ENCODE data around the gene SDHA. TPM values are rescaled to one million over a fixed set of nuclear protein-coding genes. Genes with fewer than 3 reads are reported as not detected.
A peak's percentile ranks its signal among the peaks of the same experiment; 100 is the strongest.

Gene SDHA
- total RNA-seq, 4 donors from 2014 or later = 67.7 to 95.3 (median 78.3) TPM

GRCh38 chr5:186091-187041 is 31.8 kb upstream of the SDHA start:
- 73 to 74% methylated on average over 28 of the region's 28 CpGs for WGBS, 2 donors
- H3K27me3 ChIP-seq = peaks cover 0 to 38% of the 10 kb centered on the region in 2 donors
- no peak overlapping the region for H3K4me3 ChIP-seq
- no peaks in the 10 kb centered on the region for H3K36me3 ChIP-seq
- no peak for DNase-seq (ENCODE audit: low spot score in 2 of 2)
- H3K27ac ChIP-seq = no peak overlapping the region
- no peaks in the 10 kb centered on the region for H3K9me3 ChIP-seq
- TF ChIP-seq POLR2A (IDR thresholded peaks at IDR 0.05) (no peak), CTCF (IDR thresholded peaks at IDR 0.05) (no peak), EP300 (IDR thresholded peaks at IDR 0.05) (no peak)
- H3K4me1 ChIP-seq = peaks cover 0 to 11% (median 0%) of the 10 kb centered on the region in 4 donors

- no peaks in the 10 kb centered on the region for H3K36me3 ChIP-seq
- H3K4me1 ChIP-seq = peaks cover 0 to 11% (median 0%) of the 10 kb centered on the region in 4 donors
- no peak for TF ChIP-seq EP300 (IDR thresholded peaks at IDR 0.05)
- no peak for TF ChIP-seq POLR2A (IDR thresholded peaks at IDR 0.05)
- no peak for TF ChIP-seq CTCF (IDR thresholded peaks at IDR 0.05)
- no peak for DNase-seq (ENCODE audit: low spot score in 2 of 2)
- no peak overlapping the region for H3K27ac ChIP-seq
- H3K9me3 ChIP-seq = no peaks in the 10 kb centered on the region
- WGBS, 2 donors = 78 to 80% methylated on average over 13 of the region's 13 CpGs
- H3K27me3 ChIP-seq = peaks cover 0 to 45% of the 10 kb centered on the region in 2 donors
- H3K4me3 ChIP-seq = no peak overlapping the region
Measured at GRCh38 chr5:187042-187431, 31.1 kb upstream of the SDHA start.

GRCh38 chr5:187617-188451 is 30.3 kb upstream of the SDHA start:
- TF ChIP-seq EP300 (IDR thresholded peaks at IDR 0.05) (no peak), POLR2A (IDR thresholded peaks at IDR 0.05) (no peak), CTCF (IDR thresholded peaks at IDR 0.05) (no peak)
- no peaks in the 10 kb centered on the region for H3K36me3 ChIP-seq
- no peak for DNase-seq (ENCODE audit: low spot score in 2 of 2)
- H3K9me3 ChIP-seq = no peaks in the 10 kb centered on the region
- H3K27ac ChIP-seq = no peak overlapping the region
- peaks cover 0 to 51% of the 10 kb centered on the region in 2 donors for H3K27me3 ChIP-seq
- 58 to 66% methylated on average over 11 to 21 of the region's 21 CpGs for WGBS, 2 donors
- peak overlapping the region in 2 of 4 donors; percentile 7 to 26 for H3K4me3 ChIP-seq
- peaks cover 0 to 11% (median 0%) of the 10 kb centered on the region in 4 donors for H3K4me1 ChIP-seq

DNA sequence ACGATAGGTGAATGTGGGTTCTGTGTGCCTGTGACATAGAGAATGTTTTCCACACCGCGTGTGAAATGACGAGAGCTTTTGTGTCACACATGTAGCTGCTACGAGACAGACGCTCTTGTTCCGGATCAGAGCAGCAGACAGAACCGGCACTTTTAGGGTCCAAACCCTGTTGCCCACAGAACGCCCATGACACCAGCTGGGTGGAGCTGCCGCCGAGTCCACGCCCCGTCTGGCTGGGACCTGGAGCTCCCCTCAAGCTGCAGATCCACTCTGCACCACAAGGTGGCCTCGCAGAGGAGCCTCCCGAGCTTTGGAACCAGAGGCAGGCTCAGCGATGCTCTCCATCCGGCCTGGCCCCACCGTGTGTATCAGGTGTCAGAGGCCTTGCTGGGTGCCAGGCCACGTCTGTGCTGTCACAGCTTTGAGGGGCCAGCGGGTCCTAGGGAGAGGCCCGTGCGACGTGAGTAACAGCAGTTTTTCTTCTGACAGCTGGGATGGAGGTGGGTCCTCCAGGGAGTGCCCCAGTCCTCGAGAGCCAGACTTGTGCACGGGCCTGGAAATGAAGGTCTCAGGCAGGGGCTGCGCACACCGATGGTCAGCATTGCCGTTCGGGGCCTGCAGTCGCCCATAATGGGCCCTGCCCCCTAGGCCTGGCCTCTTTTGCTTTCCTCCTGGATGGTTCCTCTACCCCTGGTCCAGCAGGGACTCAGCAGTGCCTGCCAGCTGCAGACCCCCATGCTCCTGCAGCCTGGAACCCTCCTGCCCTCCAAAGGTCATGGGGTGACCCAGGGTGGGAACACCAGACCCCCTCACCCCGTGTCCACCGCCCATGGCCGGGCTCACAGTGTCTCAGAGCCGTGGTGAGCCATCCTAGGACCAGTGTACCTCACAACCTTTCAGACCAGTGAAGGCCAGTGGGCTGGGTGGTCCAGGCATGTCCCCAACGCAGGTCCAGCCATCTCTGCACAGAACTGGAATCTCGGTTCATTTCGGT is 29.3 kb upstream of the SDHA start:
- Histone ChIP-seq H3K27ac (no peak overlapping the region), H3K9me3 (no peaks in the 10 kb centered on the region), H3K4me3 (peak overlapping the region in 2 of 4 donors; percentile 7 to 26), H3K4me1 (peaks cover 0 to 11% (median 0%) of the 10 kb centered on the region in 4 donors), H3K36me3 (no peaks in the 10 kb centered on the region), H3K27me3 (peaks cover 0 to 56% of the 10 kb centered on the region in 2 donors)
- WGBS, 2 donors = 38 to 45% methylated on average over 28 to 30 of the region's 37 CpGs
- TF ChIP-seq CTCF (IDR thresholded peaks at IDR 0.05) (peak; percentile 87 to 96 (median 91)), EP300 (IDR thresholded peaks at IDR 0.05) (peak in 1 of 2 donors; percentile 17), POLR2A (IDR thresholded peaks at IDR 0.05) (no peak)
- peak; percentile 75 to 83 for DNase-seq (ENCODE audit: low spot score in 2 of 2)
